LNCaP clone FGC (cell line): ENCODE measurements around the gene CRYGN.

Experiments
- DNase-seq: peaks from one replicate; pipeline ENCODE4 v3.0.0-alpha.2; 2011; ENCODE audit warnings: low read depth
- H3K4me3 ChIP-seq: 2 replicates; pipeline ENCODE4 v1.5.1; 2011; ENCODE audit warnings: mild to moderate bottlenecking, low read depth, low read length, control low read depth
- CTCF ChIP-seq: IDR thresholded peaks from 2 replicates; pipeline ENCODE4 v1.5.1; 2012; ENCODE audit warnings: mild to moderate bottlenecking; ENCODE audit not compliant: control insufficient read depth, insufficient read depth; ENCODE audit errors: extremely low read depth

Gene CRYGN

GRCh38 chr7:151439855-151440798 lies at the start of gene CRYGN:
TSS of gene CRYGN (minus strand) at chr7:151440141. CDS start at chr7:151439917, 224 bp downstream.
- no peak for TF ChIP-seq CTCF
- H3K4me3 ChIP-seq, result no peak within 1 kb of the TSS
- DNase-seq, result no peak

GRCh38 chr7:151489498-151489897 lies 49.6 kb upstream of the CRYGN start:
- no peak for DNase-seq
- no peak overlapping the region for H3K4me3 ChIP-seq
- no peak for TF ChIP-seq CTCF

GRCh38 chr7:151488096-151488495 lies 48.2 kb upstream of the CRYGN start:
- no peak for DNase-seq
- H3K4me3 ChIP-seq, result no peak overlapping the region
- no peak for TF ChIP-seq CTCF

GRCh38 chr7:151487228-151487627 lies 47.3 kb upstream of the CRYGN start:
- TF ChIP-seq CTCF, result no peak
- no peak for DNase-seq
- no peak overlapping the region for H3K4me3 ChIP-seq

- no peak for TF ChIP-seq CTCF
- H3K4me3 ChIP-seq, result no peak overlapping the region
- DNase-seq, result no peak
Observed at GRCh38 chr7:151486074-151486473, 46.1 kb upstream of the CRYGN start.

- no peak overlapping the region for H3K4me3 ChIP-seq
Observed at GRCh38 chr7:151484971-151485707, 45.2 kb upstream of the CRYGN start.

More at GRCh38 chr7:151484971-151485707, 45.2 kb upstream of the CRYGN start:
- no peak for TF ChIP-seq CTCF
- DNase-seq, result no peak
